Karpas-422 (cell line): ENCODE data around the gene C4BPA. TPM values are rescaled to one million over a fixed set of nuclear protein-coding genes. Genes with fewer than 3 reads are reported as not detected.

Source experiments
- DNase-seq: peaks from one replicate; pipeline ENCODE4 v3.0.0-alpha.2; 2015
- H2AFZ ChIP-seq: fragments of 200-600 bp; sonication (generic); 2 replicates; pipeline ENCODE4 v1.6.1; 2014; ENCODE audit warnings: antibody characterized with exemption, low read length, mixed read lengths
- H3K27ac ChIP-seq: fragments of 200-600 bp; sonication (generic); 2 replicates; pipeline ENCODE4 v1.5.1; 2014; ENCODE audit warnings: mild to moderate bottlenecking, low read length, moderate library complexity
- H3K27me3 ChIP-seq: fragments of 200-600 bp; sonication (generic); 2 replicates; pipeline ENCODE4 v1.6.1; 2014; ENCODE audit warnings: low read length, mixed read lengths
- H3K36me3 ChIP-seq: fragments of 200-600 bp; sonication (generic); 2 replicates; pipeline ENCODE4 v1.6.1; 2014; ENCODE audit warnings: low read length, mixed read lengths; ENCODE audit not compliant: insufficient read depth
- H3K4me1 ChIP-seq: fragments of 200-600 bp; sonication (generic); 2 replicates; pipeline ENCODE4 v1.6.1; 2014; ENCODE audit warnings: mild to moderate bottlenecking, low read length, mixed read lengths
- H3K4me2 ChIP-seq: fragments of 200-600 bp; sonication (generic); 2 replicates; pipeline ENCODE4 v1.6.1; 2014; ENCODE audit warnings: low read length, low read depth, mild to moderate bottlenecking; ENCODE audit not compliant: poor library complexity, severe bottlenecking
- H3K4me3 ChIP-seq: fragments of 200-600 bp; sonication (generic); 2 replicates; pipeline ENCODE4 v1.5.1; 2014; ENCODE audit warnings: mild to moderate bottlenecking, antibody characterized with exemption, low read length, mixed read lengths
- H3K79me2 ChIP-seq: fragments of 200-600 bp; sonication (generic); 2 replicates; pipeline ENCODE4 v1.6.1; 2014; ENCODE audit warnings: mild to moderate bottlenecking, low read length, mixed read lengths
- H3K9ac ChIP-seq: fragments of 200-600 bp; sonication (generic); 2 replicates; pipeline ENCODE4 v1.6.0; 2014; ENCODE audit warnings: low read length
- H3K9me2 ChIP-seq: fragments of 200-600 bp; sonication (generic), shearing (Covaris generic); replicated peaks from 2 replicates; pipeline ENCODE4 v1.6.0; 2014; ENCODE audit warnings: mild to moderate bottlenecking, low read length, moderate library complexity; ENCODE audit not compliant: insufficient read depth
- H3K9me3 ChIP-seq: fragments of 300-700, 200-600 bp; sonication (generic); 2 replicates; pipeline ENCODE4 v1.6.1; 2014; ENCODE audit warnings: low read length, mixed read lengths
- H4K20me1 ChIP-seq: fragments of 200-600 bp; sonication (generic); 2 replicates; pipeline ENCODE4 v1.6.1; 2014; ENCODE audit warnings: mild to moderate bottlenecking, antibody characterized with exemption, low read length, low read depth; ENCODE audit not compliant: insufficient read depth
- total RNA-seq: library from RNA; depleted of rRNA; stranded (reverse); fragments of >200 nt; shearing (Covaris generic); gene quantifications from 2 replicates; pipeline ENCODE4 v1.2.3, GENCODE V29; 2014; ENCODE audit warnings: low replicate concordance; rRNA removed

The C4BPA gene
- not detected in 2 replicates for total RNA-seq

DNA sequence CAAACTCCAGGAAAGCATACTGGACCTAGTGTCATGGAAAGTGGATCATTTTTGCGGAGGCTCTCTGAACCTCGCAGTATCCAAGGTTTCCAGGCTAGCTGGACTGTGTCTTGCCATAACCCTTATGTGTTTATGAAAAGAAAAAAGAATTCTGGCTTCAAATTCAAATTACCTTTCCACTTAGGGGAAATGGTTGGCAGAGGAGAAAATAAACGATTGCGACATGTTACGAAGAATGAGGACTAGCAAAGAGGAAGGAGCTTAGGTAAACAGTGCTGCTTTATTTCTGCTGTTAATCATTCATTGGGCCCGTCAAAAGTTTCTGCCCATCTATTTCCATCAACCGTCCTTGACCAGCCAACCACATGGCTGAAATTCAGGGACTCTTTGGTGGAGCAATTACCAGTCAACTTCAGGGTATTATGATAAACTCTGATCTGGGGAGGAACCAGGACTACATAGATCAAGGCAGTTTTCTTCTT lies at the start of gene C4BPA:
TSS of gene C4BPA (plus strand) at position 342 of the 482 bp plus-strand sequence. CDS start 8,793 bp downstream, outside the sequence.
- no peaks in the 10 kb centered on the region for H3K36me3 ChIP-seq
- no peaks in the 10 kb centered on the region for H3K9me3 ChIP-seq
- DNase-seq: no peak
- H4K20me1 ChIP-seq: no peaks in the 10 kb centered on the region
- no peak within 1 kb of the TSS for H3K4me3 ChIP-seq
- no peaks in the 10 kb centered on the region for H3K9me2 ChIP-seq
- no peaks in the 10 kb centered on the region for H3K79me2 ChIP-seq
- no peak within 1 kb of the TSS for H3K27ac ChIP-seq
- no peak within 1 kb of the TSS for H3K4me2 ChIP-seq
- no peaks in the 10 kb centered on the region for H3K4me1 ChIP-seq
- no peak within 1 kb of the TSS for H3K9ac ChIP-seq
- H3K27me3 ChIP-seq: no peaks in the 10 kb centered on the region
- H2AFZ ChIP-seq: no peak within 1 kb of the TSS

DNA sequence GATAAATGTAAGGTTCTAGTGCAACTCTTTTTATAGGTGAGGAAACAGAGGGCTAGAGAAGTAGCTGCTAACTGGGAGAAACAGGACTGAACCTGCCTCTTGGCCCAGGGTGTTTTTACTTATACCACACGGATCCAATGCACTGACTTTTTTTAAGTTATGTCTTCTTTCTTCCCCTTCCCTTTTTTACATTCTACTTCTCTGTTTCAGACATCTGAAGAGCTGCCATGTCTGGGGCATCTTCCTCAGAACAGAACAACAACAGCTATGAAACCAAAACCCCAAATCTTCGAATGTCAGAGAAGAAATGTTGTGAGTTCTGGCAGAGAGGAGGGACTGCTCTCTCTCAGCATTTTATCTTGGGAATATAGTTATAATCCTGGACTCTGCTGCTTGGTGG lies 49.5 kb upstream of the C4BPA start:
- H2AFZ ChIP-seq: no peak overlapping the region
- H3K4me1 ChIP-seq: no peaks in the 10 kb centered on the region
- no peak overlapping the region for H3K9ac ChIP-seq
- no peaks in the 10 kb centered on the region for H3K9me3 ChIP-seq
- H3K36me3 ChIP-seq: no peaks in the 10 kb centered on the region
- DNase-seq: no peak
- H3K9me2 ChIP-seq: no peaks in the 10 kb centered on the region
- no peaks in the 10 kb centered on the region for H3K79me2 ChIP-seq
- no peaks in the 10 kb centered on the region for H4K20me1 ChIP-seq
- H3K4me3 ChIP-seq: no peak overlapping the region
- H3K4me2 ChIP-seq: no peak overlapping the region
- H3K27me3 ChIP-seq: no peaks in the 10 kb centered on the region
- no peak overlapping the region for H3K27ac ChIP-seq

DNA sequence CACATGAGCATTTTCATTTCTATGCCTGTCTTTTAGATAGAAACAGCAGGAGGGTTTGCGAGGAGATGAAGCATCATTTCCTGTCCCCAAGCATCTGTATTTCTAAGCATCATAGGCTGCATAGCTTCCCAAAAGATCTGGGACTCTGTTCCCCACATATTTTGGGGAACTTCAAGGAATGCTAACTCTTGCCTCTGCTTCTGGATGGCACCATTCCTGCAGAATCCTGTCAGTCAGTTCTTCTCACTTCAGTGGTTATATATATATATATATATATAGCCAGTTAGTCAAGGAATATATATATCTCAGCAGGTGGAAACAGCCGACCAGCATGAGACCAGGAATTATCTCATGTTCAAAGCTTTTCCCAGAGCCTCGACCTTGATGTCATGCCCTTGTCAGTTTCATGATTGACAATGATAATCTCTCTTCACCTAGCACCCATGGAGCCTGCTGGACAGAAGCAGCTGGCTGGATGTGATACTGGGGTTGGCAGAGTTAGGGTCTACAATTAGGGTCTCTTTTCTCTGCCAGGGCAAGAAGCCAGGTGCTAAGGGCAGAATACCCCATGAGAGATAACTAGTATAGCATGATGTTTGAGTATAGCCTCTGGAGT lies 48.5 kb upstream of the C4BPA start:
- Histone ChIP-seq H3K36me3 (no peaks in the 10 kb centered on the region), H3K27ac (no peak overlapping the region), H3K79me2 (no peaks in the 10 kb centered on the region), H3K4me1 (no peaks in the 10 kb centered on the region), H2AFZ (no peak overlapping the region), H3K4me3 (no peak overlapping the region), H4K20me1 (no peaks in the 10 kb centered on the region), H3K4me2 (no peak overlapping the region), H3K9me3 (no peaks in the 10 kb centered on the region), H3K9me2 (no peaks in the 10 kb centered on the region), H3K27me3 (no peaks in the 10 kb centered on the region), H3K9ac (no peak overlapping the region)
- DNase-seq: no peak

DNA sequence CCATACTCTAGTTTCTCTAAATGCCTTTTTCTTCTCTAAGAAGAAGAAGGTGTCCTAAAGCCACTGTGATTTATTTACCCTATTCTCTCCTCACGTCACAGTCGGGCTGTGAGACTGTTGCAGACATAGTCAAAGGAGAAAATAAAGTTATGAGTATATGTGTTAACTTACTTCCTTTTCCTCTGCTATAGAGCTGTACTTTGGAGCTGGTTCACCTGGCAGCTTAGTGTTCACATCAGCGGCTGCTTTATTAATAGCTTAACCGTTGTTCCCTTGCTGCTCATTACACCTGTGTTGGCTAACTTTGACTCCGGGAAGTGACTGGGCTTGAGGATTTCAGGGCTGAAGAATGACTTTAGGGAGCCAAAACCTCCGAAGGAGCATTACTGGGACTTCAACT lies 47.4 kb upstream of the C4BPA start:
- no peak overlapping the region for H3K9ac ChIP-seq
- no peak overlapping the region for H3K4me3 ChIP-seq
- no peaks in the 10 kb centered on the region for H3K9me3 ChIP-seq
- no peak overlapping the region for H2AFZ ChIP-seq
- no peak overlapping the region for H3K27ac ChIP-seq
- no peaks in the 10 kb centered on the region for H3K4me1 ChIP-seq
- no peak overlapping the region for H3K4me2 ChIP-seq
- H3K27me3 ChIP-seq: no peaks in the 10 kb centered on the region
- H4K20me1 ChIP-seq: no peaks in the 10 kb centered on the region
- no peaks in the 10 kb centered on the region for H3K36me3 ChIP-seq
- no peaks in the 10 kb centered on the region for H3K9me2 ChIP-seq
- H3K79me2 ChIP-seq: no peaks in the 10 kb centered on the region
- no peak for DNase-seq

DNA sequence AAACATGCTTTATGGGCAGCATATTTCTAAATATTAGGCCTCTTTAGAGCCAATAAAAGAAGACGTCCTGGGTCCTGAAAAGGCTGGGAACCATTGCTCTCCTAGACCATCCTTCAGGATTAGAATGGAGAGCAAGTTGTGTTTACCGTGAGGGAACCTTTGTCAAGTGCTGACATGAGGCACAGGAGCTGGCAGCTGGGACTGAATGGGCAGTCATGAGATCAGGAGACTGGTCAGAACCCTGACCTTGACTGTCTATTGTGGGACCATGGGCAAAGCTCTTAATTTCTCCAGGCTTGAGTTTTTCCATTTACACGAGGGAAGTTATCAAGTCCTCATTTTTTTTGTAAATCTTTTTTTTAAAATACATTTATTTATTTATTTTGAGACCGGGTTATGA lies 45.8 kb upstream of the C4BPA start:
- Histone ChIP-seq H3K27ac (no peak overlapping the region), H3K4me2 (no peak overlapping the region), H4K20me1 (no peaks in the 10 kb centered on the region), H3K27me3 (no peaks in the 10 kb centered on the region), H3K9me2 (no peaks in the 10 kb centered on the region), H3K9me3 (no peaks in the 10 kb centered on the region), H3K4me1 (no peaks in the 10 kb centered on the region), H2AFZ (no peak overlapping the region), H3K9ac (no peak overlapping the region), H3K4me3 (no peak overlapping the region), H3K79me2 (no peaks in the 10 kb centered on the region), H3K36me3 (no peaks in the 10 kb centered on the region)
- no peak for DNase-seq

DNA sequence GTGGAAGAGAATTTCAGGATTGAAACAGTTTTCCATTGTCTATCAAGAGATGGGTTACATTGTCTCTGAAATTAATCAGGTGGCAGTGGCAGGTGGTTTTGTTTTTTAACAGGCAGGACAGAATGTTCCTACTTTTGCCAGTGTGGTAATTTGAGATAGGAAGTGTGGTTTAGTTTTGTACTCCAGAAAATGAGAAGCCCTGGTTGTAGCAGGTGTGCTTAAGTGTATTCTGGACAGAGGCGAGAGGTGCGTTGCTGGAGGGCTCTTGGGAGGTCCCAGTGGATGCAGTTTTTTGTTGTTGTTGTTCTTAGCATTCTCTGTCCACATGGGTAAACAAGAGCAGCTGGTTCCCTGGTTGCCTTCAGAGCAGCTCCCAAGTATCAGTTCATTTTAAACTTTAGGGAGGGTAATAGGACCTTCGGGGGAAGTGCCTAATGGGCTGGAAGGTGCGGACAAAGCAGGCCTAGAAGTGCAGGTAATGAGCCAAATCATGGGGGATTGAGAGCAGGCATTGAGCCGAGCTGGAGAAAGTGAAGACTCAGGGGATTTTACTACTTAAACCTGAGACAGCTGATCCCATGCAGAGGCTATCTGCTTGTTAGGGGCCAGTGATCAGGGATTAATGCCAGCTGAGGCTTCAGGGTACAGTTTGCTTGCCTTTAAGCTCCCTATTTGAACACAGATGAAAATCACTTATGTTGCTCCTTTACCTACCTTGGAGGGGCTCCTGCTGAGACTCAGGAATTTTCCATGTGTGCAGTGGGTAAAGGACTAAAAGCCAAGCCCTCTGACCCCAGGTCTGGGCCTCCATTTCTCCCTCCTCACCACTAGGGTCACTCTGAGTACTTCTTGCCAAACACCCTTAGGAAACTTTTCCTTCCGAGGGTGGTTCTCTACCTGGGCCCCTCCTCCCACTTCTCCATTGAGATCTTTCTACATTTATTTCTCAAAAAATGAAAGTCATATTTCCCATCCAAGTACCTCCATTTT lies 44.9 kb upstream of the C4BPA start:
- Histone ChIP-seq H3K36me3 (no peaks in the 10 kb centered on the region), H3K9ac (no peak overlapping the region), H3K4me3 (no peak overlapping the region), H3K9me2 (no peaks in the 10 kb centered on the region), H3K9me3 (no peaks in the 10 kb centered on the region), H2AFZ (no peak overlapping the region), H3K4me1 (no peaks in the 10 kb centered on the region), H3K79me2 (no peaks in the 10 kb centered on the region), H3K4me2 (no peak overlapping the region), H3K27me3 (no peaks in the 10 kb centered on the region), H3K27ac (no peak overlapping the region), H4K20me1 (no peaks in the 10 kb centered on the region)
- DNase-seq: no peak

DNA sequence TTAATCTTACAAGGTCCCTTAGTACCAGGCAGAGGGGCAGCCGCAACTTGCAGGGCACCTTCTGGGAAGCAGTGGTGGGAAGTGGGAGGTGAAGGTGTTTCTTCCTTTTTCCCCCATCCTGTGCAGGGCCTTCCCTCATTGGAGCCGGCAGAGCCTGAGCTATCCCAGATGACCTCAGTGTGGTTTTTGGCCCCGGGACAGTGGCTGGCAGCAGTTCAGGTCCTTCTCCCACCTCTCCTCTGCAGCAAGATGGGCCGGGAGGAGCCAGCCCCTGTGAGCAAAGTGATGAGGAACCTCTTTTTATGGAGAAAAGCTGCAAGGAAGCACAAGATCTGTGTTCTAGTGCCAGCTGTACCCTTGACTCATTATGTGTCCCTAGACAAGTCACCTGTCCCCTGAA lies 44.2 kb upstream of the C4BPA start:
- H4K20me1 ChIP-seq: no peaks in the 10 kb centered on the region
- no peaks in the 10 kb centered on the region; the same call in 1 of the 2 replicates for H3K27me3 ChIP-seq
- DNase-seq: no peak
- H3K4me2 ChIP-seq: no peak overlapping the region
- no peak overlapping the region for H3K27ac ChIP-seq
- H3K9me3 ChIP-seq: no peaks in the 10 kb centered on the region
- H3K79me2 ChIP-seq: no peaks in the 10 kb centered on the region
- no peaks in the 10 kb centered on the region for H3K4me1 ChIP-seq
- no peaks in the 10 kb centered on the region for H3K9me2 ChIP-seq
- H3K9ac ChIP-seq: no peak overlapping the region
- no peak overlapping the region for H2AFZ ChIP-seq
- no peaks in the 10 kb centered on the region for H3K36me3 ChIP-seq
- no peak overlapping the region for H3K4me3 ChIP-seq

DNA sequence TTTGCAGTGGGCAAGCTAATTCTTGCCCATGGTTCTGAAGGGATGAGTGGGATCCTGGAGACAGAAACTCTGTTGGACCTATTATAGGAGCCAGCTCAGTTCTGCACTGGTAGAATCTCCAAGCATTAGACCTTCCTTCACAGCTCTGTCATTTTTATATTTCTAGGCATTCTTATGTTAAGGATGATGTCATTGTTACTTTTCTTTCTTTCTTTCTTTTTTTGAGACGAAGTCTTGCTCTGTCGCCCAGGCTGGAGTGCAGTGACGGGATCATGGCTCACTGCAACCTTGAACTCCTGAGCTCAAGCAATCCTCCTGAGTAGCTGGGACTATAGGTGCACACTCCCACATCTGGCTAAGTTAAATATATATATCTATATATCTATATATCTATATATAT lies 43.4 kb upstream of the C4BPA start:
- Histone ChIP-seq H3K9me3 (no peaks in the 10 kb centered on the region), H3K27me3 (no peaks in the 10 kb centered on the region; the same call in 1 of the 2 replicates), H3K4me2 (no peak overlapping the region), H3K9me2 (no peaks in the 10 kb centered on the region), H3K27ac (no peak overlapping the region), H3K9ac (no peak overlapping the region), H3K4me1 (no peaks in the 10 kb centered on the region), H3K79me2 (no peaks in the 10 kb centered on the region), H4K20me1 (no peaks in the 10 kb centered on the region), H2AFZ (no peak overlapping the region), H3K36me3 (no peaks in the 10 kb centered on the region), H3K4me3 (no peak overlapping the region)
- DNase-seq: no peak
